PC-9 (cell line): ENCODE results near the gene KPNA1.

Experiments used
- CTCF ChIP-seq: fragments of 200-600 bp; sonication (generic); conservative IDR thresholded peaks from 2 replicates; pipeline ENCODE4 v1.6.1; 2017; ENCODE audit warnings: mixed run types, antibody characterized with exemption, mild to moderate bottlenecking, moderate library complexity
- EZH2 ChIP-seq: fragments of 200-600 bp; sonication (generic); IDR thresholded peaks from 2 replicates; pipeline ENCODE4 v1.8.0; 2017; ENCODE audit warnings: antibody characterized with exemption, low read depth

DNA sequence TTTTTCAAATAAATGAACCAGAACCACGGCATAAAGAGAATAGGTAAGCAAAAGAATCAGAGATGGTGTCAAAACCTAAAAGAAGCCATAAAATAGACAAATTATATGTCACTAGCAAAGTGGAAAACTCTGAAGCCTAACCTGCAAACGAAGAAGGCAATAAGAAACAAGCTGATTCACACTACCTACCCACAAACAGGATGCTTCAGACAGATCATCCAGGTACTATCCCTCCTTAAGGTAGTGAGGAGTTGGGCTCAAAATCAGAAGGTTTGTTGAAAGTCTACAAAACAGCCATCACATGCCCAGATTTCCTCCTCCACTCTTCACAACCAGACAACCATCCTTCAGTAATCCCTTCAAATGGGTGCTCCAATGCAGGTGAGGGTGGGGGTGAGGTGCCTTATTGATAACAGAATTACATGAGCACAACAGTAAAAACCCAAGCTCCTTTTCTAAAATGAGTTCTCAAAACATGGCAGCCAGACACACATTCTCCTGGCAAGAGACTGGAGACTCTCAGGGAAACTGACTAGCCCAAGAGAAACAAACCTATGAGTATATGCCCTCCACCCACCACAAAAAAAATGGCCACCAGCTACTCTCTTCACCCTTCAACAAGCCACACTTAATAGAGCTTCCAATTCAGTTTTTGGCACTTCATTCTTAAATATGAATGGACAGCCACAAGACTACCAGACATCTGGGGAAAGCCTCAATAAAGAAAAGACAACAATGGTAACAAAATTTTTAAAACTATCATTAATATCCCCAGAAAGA, 6.4 kb downstream of the KPNA1 start:
- TF ChIP-seq EZH2 = no peak
- TF ChIP-seq CTCF = no peak
